ENCODE results near the gene LOXL1. TPM values are rescaled to one million over a fixed set of nuclear protein-coding genes. Genes with fewer than 3 reads are reported as not detected.

Gene LOXL1
- total and polyA plus RNA-seq, 10 of the 15 experiments (the other 5 are each of a cell fraction or from before 2014, with no cell fraction given), result 0.07 to 0.15 TPM; not detected in 8

DNA sequence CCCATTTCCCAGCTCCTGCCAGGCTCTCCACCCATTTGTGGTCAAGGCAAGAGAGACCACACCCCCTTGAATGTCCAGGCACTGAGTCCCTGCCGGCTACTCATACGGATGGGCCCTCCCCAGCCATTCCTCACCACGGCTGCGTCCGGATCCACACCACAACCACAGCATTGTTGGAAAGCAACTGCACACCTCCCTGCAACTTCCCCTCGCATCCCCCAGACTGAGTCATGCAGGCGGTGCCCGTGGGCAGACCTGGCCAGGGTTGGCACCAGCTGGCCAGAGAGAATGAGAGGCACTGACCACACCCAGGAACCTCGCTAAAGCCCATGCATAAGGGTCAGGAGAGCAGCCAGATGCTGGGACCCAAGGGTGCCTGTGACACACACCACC lies 30.5 kb downstream of the LOXL1 start:
- no peak overlapping the region for H3K4me2 ChIP-seq (ENCODE audit: control insufficient read depth, insufficient read depth)
- POLR2A ChIA-PET, result no interaction called here
- SMC1A ChIA-PET (ENCODE audit: uncharacterized antibody, unreplicated experiment), result no interaction called here

GRCh38 chr15:73957276-73957675 lies 31.0 kb downstream of the LOXL1 start:
- Histone ChIP-seq H3K79me2 (ENCODE audit: control insufficient read depth, insufficient read depth, low read length) (no peaks in the 10 kb centered on the region), H3K9ac (ENCODE audit: control insufficient read depth, insufficient read depth, low read length) (no peak overlapping the region), H3K4me1 (ENCODE audit: control insufficient read depth, insufficient read depth, low read length) (no peaks in the 10 kb centered on the region; the same call in 1 of the 2 replicates), H3K27me3 (replicated peaks in 1 of 2; ENCODE audit: control insufficient read depth in 2 of 2, insufficient read depth in 2 of 2, low read length in 1 of 2) (no peaks in the 10 kb centered on the region; a peak in 1 of 4 replicates), H3K36me3 (ENCODE audit: control insufficient read depth in 2 of 2, insufficient read depth in 2 of 2, low read length in 1 of 2) (no peaks in the 10 kb centered on the region), H3K4me3 (no peak overlapping the region), H2AFZ (ENCODE audit: control insufficient read depth, low read depth, low read length) (no peak overlapping the region), H3K27ac (ENCODE audit: control insufficient read depth, insufficient read depth) (no peak overlapping the region), H3K4me2 (ENCODE audit: control insufficient read depth, insufficient read depth) (no peak overlapping the region), H4K20me1 (ENCODE audit: control insufficient read depth, insufficient read depth) (no peaks in the 10 kb centered on the region), H3K9me3 (replicated peaks; ENCODE audit: control insufficient read depth, insufficient read depth, low read length) (no peaks in the 10 kb centered on the region)
- ChIA-PET CTCF (interaction anchor here (1.9 kb wide), 1 partner anchor 15 kb away, joined by 5 read pairs; no protein-coding TSS in a partner anchor), RAD21 (ENCODE audit: unreplicated experiment) (no interaction called here), POLR2A (no interaction called here), SMC1A (ENCODE audit: uncharacterized antibody, unreplicated experiment) (no interaction called here)
- BruUV-seq (replicated peaks), result no TSS peak
- 23% methylated on average over 7 of the region's 8 CpGs for whole genome bisulfite sequencing (ENCODE audit: insufficient coverage, insufficient replicate concordance, low lambda C conversion rate, missing lambda C conversion rate)
- DNase-seq (ENCODE audit: low read depth, low spot score) (no peak), ATAC-seq (no peak), FAIRE-seq (no peak)
- in situ Hi-C loops (cut with MboI) (no loop called here), intact Hi-C loops (cut with micrococcal nuclease; ENCODE audit: unreplicated experiment) (no loop called here)
- TF ChIP-seq LARP7 (IDR thresholded peaks at IDR 0.05), result no peak
- no peak for TF ChIP-seq FOS (IDR thresholded peaks at IDR 0.05; ENCODE audit: borderline replicate concordance, extremely low read depth, insufficient read length)
- no peak for TF ChIP-seq ETV6 (conservative IDR thresholded peaks at IDR 0.05 in 1 of 2, IDR thresholded peaks at IDR 0.05 in 1 of 2; ENCODE audit: borderline replicate concordance in 1 of 2, low read depth in 1 of 2)
- no peak for TF ChIP-seq RAD21 (IDR thresholded peaks at IDR 0.05; ENCODE audit: insufficient read depth, low read depth, low read length)
- TF ChIP-seq, protein P1, sequence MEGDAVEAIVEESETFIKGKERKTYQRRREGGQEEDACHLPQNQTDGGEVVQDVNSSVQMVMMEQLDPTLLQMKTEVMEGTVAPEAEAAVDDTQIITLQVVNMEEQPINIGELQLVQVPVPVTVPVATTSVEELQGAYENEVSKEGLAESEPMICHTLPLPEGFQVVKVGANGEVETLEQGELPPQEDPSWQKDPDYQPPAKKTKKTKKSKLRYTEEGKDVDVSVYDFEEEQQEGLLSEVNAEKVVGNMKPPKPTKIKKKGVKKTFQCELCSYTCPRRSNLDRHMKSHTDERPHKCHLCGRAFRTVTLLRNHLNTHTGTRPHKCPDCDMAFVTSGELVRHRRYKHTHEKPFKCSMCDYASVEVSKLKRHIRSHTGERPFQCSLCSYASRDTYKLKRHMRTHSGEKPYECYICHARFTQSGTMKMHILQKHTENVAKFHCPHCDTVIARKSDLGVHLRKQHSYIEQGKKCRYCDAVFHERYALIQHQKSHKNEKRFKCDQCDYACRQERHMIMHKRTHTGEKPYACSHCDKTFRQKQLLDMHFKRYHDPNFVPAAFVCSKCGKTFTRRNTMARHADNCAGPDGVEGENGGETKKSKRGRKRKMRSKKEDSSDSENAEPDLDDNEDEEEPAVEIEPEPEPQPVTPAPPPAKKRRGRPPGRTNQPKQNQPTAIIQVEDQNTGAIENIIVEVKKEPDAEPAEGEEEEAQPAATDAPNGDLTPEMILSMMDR (IDR thresholded peaks at IDR 0.05 in 2 of 3, conservative IDR thresholded peaks at IDR 0.05 in 1 of 3; ENCODE audit: control insufficient read depth in 2 of 3, extremely low read depth in 1 of 3, insufficient read depth in 1 of 3, low read depth in 3 of 3, low read length in 3 of 3), result no peak

More for the DNA sequence above, 30.5 kb downstream of the LOXL1 start:
- Histone ChIP-seq H3K4me1 (ENCODE audit: control insufficient read depth, insufficient read depth, low read length) (no peaks in the 10 kb centered on the region; the same call in 1 of the 2 replicates), H3K4me3 (no peak overlapping the region), H3K9ac (ENCODE audit: control insufficient read depth, insufficient read depth, low read length) (no peak overlapping the region), H3K27me3 (replicated peaks in 1 of 2; ENCODE audit: control insufficient read depth in 2 of 2, insufficient read depth in 2 of 2, low read length in 1 of 2) (no peaks in the 10 kb centered on the region; a peak in 1 of 4 replicates), H3K9me3 (replicated peaks; ENCODE audit: control insufficient read depth, insufficient read depth, low read length) (no peaks in the 10 kb centered on the region), H4K20me1 (ENCODE audit: control insufficient read depth, insufficient read depth) (no peaks in the 10 kb centered on the region), H3K36me3 (ENCODE audit: control insufficient read depth in 2 of 2, insufficient read depth in 2 of 2, low read length in 1 of 2) (no peaks in the 10 kb centered on the region), H2AFZ (ENCODE audit: control insufficient read depth, low read depth, low read length) (no peak overlapping the region), H3K79me2 (ENCODE audit: control insufficient read depth, insufficient read depth, low read length) (no peaks in the 10 kb centered on the region), H3K27ac (ENCODE audit: control insufficient read depth, insufficient read depth) (no peak overlapping the region)
- ATAC-seq (no peak; the same call in 2 of the 3 replicates), DNase-seq (ENCODE audit: low read depth, low spot score) (no peak), FAIRE-seq (no peak)
- BruUV-seq (replicated peaks), result no TSS peak
- 0% methylated on average over 9 of the region's 9 CpGs for WGBS (ENCODE audit: insufficient coverage, insufficient replicate concordance, low lambda C conversion rate, missing lambda C conversion rate)
- ChIA-PET RAD21 (ENCODE audit: unreplicated experiment) (interaction anchor here (0.9 kb wide), 1 partner anchor 16 kb away, joined by 3 read pairs; no protein-coding TSS in a partner anchor), CTCF (interaction anchor here (1.9 kb wide), 1 partner anchor 15 kb away, joined by 5 read pairs; no protein-coding TSS in a partner anchor)
- in situ Hi-C loops (cut with MboI), result no loop called here
- TF ChIP-seq NRF1 (conservative IDR thresholded peaks at IDR 0.05; ENCODE audit: low read depth, low read length), result no peak
- TF ChIP-seq, protein P2, sequence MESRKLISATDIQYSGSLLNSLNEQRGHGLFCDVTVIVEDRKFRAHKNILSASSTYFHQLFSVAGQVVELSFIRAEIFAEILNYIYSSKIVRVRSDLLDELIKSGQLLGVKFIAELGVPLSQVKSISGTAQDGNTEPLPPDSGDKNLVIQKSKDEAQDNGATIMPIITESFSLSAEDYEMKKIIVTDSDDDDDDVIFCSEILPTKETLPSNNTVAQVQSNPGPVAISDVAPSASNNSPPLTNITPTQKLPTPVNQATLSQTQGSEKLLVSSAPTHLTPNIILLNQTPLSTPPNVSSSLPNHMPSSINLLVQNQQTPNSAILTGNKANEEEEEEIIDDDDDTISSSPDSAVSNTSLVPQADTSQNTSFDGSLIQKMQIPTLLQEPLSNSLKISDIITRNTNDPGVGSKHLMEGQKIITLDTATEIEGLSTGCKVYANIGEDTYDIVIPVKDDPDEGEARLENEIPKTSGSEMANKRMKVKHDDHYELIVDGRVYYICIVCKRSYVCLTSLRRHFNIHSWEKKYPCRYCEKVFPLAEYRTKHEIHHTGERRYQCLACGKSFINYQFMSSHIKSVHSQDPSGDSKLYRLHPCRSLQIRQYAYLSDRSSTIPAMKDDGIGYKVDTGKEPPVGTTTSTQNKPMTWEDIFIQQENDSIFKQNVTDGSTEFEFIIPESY (IDR thresholded peaks at IDR 0.05), result no peak
- TF ChIP-seq MYB (IDR thresholded peaks at IDR 0.05; ENCODE audit: borderline replicate concordance, low read depth, low read length), result no peak
- intact Hi-C loops (cut with micrococcal nuclease; ENCODE audit: unreplicated experiment), result no loop called here
